Measurements from ENCODE around the gene PRPF39.

DNA sequence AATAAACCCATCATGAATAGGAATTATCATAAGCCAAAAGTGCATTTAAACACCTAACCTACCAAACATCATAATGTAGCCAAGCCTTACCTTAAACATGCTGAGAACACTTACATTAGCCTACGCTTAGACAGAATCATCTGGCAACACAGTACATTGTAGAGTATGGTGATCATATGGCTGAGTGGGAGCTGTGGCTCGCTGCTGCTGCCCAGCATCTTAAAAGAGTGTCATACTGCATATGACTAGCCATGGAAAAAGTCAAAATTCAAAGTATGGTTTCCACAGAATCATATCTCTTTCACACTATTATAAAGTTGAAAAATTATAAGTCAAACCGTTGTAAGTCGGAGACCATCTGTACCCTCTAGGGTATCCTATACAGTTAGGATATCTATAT is 32.0 kb upstream of the PRPF39 start:
- no peak for TF ChIP-seq POLR2A (IDR thresholded peaks at IDR 0.05)
- TF ChIP-seq, protein P1, sequence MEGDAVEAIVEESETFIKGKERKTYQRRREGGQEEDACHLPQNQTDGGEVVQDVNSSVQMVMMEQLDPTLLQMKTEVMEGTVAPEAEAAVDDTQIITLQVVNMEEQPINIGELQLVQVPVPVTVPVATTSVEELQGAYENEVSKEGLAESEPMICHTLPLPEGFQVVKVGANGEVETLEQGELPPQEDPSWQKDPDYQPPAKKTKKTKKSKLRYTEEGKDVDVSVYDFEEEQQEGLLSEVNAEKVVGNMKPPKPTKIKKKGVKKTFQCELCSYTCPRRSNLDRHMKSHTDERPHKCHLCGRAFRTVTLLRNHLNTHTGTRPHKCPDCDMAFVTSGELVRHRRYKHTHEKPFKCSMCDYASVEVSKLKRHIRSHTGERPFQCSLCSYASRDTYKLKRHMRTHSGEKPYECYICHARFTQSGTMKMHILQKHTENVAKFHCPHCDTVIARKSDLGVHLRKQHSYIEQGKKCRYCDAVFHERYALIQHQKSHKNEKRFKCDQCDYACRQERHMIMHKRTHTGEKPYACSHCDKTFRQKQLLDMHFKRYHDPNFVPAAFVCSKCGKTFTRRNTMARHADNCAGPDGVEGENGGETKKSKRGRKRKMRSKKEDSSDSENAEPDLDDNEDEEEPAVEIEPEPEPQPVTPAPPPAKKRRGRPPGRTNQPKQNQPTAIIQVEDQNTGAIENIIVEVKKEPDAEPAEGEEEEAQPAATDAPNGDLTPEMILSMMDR (IDR thresholded peaks at IDR 0.05) = no peak

Measured in upper lobe of left lung (tissue), 4 donors.